HEK293T (cell line): Measurements from ENCODE around the gene LRBA.

Experiments used
- ARNT ChIP-seq: fragments of 450-650 bp; IDR thresholded peaks from 2 replicates; pipeline ENCODE4 v1.6.1; 2017; ENCODE audit warnings: mild to moderate bottlenecking
- FOXA1 ChIP-seq: fragments of 450-650 bp; IDR thresholded peaks from 2 replicates; pipeline ENCODE4 v1.6.1; 2016; ENCODE audit warnings: mild to moderate bottlenecking
- FOXK2 ChIP-seq: fragments of 450-650 bp; IDR thresholded peaks from 2 replicates; pipeline ENCODE4 v1.6.1; 2016; ENCODE audit warnings: mild to moderate bottlenecking
- FOXM1 ChIP-seq: fragments of 450-650 bp; IDR thresholded peaks from 2 replicates; pipeline ENCODE4 v1.6.1; 2017; ENCODE audit warnings: mild to moderate bottlenecking, borderline replicate concordance
- NFRKB ChIP-seq: fragments of 450-650 bp; IDR thresholded peaks from 2 replicates; pipeline ENCODE4 v1.6.1; 2016; ENCODE audit warnings: mild to moderate bottlenecking, moderate library complexity
- SP1 ChIP-seq: fragments of 450-650 bp; IDR thresholded peaks from 2 replicates; pipeline ENCODE4 v1.6.1; 2017
- SUZ12 ChIP-seq: fragments of 450-650 bp; IDR thresholded peaks from 2 replicates; pipeline ENCODE4 v1.6.1; 2016; ENCODE audit warnings: mild to moderate bottlenecking
- TARDBP ChIP-seq: fragments of 450-650 bp; IDR thresholded peaks from 2 replicates; pipeline ENCODE4 v1.6.1; 2016
- ZNF384 ChIP-seq: fragments of 450-650 bp; IDR thresholded peaks from 2 replicates; pipeline ENCODE4 v1.6.1; 2016

GRCh38 chr4:150765216-150765615, 249.9 kb downstream of the LRBA start:
- TF ChIP-seq SUZ12 = no peak
- TF ChIP-seq ARNT = no peak
- no peak for TF ChIP-seq FOXK2
- TF ChIP-seq SP1 = no peak
- TF ChIP-seq TARDBP = no peak
- TF ChIP-seq FOXA1 = no peak
- TF ChIP-seq FOXM1 = no peak
- no peak for TF ChIP-seq NFRKB
- no peak for TF ChIP-seq ZNF384
